HG02571 (cell line): ENCODE results near the gene NUPR1.
"Not testable (repeated sequence)": the region's sequence is repeated elsewhere in the genome, so short reads cannot be mapped to it uniquely, and the experiment has no call there.

Experiments
- ATAC-seq: cut with Tn5 transposase; IDR thresholded peaks from one replicate; pipeline ENCODE4 v1.9.1; 2021; ENCODE audit warnings: mild to moderate bottlenecking, moderate library complexity; ENCODE audit not compliant: unreplicated experiment

The NUPR1 gene

DNA sequence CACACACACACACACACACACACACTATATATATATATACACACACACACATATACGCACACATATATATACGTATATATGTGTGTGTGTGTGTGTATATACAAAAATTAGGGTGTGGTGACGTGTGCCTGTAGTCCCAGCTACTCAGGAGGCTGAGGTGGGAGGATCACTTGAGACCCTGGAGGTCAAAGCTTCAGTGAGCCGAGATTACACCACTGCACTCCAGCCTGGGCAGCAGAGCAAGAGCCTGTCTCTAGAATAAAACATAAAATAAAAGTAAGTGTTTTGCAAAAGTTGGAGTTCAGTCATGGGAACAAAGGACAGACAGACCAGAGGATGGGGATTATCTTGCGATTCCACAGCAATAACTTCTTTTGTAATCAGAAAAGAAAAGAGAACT, 10.8 kb downstream of the NUPR1 start:
- ATAC-seq, result no peak

DNA sequence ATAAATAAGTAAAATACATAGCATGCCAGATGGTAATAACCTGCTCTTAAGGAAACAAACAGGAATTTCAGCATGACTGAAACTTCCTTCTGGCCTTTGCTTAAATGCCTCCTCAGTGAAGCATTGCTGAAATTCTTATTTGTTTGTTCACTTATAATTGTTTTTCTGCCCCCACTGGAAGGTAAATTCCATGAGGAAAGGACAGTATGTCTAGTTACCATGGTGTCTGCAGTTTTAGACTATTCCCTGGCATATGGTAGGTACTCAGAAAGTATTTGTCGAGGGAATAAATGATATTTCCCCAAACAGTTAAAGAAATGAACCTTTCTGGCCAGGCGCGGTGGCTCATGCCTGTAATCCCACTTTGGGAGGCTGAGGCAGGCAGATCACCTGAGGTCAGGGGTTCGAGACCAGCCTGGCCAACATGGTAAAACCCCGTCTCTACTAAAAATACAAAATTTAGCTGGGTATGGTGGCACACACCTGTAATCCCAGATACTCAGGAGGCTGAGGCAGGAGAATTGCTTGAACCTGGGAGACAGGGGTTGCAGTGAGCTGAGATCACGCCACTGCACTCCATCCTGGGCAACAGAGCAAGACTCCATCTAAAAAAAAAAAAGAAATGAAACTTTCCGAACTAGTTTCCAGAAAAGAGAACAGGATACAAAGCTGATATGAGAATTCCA, 11.5 kb downstream of the NUPR1 start:
- not testable (repeated sequence) for ATAC-seq

DNA sequence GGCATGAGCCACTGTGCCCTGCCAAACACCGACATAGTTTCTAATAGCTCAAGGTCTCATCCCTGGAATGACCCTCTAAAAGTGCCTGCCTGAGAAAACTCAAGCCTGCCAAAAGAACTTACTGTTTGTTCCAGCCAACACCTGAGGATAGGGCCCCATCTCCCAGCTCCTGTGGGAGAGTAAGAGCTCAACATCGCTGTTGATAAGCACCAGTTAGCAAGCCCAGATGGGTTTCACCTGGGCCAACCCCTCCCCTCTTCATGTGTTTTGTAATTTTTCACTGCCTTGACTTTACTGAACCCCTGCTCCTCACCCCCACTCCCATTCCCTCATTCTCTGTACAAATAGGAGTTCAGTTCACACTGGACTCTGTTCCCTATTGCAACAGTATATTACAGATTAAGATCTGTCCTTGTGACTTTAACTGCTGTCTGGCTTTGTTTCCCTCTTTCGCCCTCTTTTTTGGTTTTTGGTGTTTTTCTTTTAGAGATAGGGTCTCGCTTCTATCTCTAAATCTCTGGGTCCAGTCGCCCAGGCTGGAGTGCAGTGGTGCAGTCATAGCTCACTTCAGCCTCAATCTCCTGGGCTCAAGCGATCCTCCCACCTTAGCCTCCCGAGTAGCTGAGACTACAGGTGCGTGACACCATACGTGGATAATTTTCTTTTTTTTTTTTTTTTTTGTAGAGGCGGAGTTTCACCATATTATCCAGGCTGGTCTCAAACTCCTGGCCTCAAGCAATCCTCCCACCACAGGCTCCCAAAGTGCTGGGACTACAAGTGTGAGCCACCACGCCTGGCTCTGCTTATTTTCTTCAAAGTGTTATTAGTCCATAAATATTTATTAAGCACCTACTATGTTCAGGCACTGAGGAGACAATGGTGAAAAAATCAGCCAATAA, 12.3 kb downstream of the NUPR1 start:
- no peak for ATAC-seq

DNA sequence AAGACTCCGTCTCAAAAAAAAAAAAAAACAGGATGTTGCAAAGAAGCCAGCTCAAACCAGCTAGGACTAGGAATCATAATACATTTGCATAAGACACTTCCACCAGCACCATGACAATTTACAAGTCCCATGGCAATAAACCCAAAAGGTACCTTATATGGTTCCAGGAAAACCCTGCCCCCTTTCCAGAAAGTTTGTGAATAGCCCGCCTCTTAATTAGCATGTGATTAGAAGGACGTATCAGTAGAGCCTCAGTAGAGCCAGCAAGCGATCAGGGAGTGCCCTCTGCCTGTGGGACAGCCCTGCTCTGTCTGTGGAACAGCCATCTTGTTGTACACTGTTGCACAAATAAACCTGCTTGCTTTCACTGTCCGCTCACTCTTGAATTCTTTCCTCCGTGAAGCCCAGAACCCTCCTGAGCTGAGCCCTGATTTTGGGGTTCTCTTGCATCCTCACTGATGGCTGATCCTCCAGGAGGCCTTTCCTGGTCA, 14.0 kb downstream of the NUPR1 start:
- ATAC-seq, result no peak

DNA sequence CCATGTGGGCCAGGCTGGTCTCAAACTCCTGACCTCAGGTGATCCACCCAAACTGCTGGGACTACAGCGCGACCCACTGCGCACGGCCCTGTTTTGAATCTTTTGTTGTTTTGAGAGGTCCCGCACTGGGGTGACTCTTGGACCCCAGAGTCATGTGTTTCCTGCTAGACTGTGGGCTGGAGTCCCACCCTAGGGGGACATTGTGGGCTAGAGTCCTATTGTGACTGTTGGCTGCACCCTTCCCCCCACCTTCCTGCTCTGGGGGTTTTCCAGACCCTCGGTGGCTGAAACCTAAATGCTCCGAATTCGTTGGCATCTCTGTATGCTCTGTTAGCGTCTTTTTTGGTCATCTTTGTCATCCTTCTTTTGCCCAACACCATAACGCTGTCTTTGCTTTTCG, 16.0 kb downstream of the NUPR1 start:
- ATAC-seq, result no peak

DNA sequence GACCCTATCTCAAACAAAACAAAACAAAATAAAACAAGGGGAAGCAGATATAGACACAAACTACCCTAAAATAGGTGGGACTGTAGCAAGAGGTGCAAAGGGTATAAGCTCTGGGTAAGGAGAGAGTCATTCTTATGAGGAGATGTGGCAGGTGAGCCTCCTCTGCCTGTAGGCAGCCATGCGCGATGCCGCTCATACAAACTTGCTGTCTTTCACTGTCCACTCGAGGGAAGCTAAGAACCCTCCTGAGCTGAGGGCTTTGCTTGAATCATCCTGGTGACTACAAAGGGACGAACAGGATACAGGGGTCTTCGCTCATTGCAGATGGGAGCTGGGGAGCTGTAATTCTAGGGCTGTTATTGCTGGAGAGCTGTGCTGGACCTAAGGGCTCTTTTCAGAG, 17.3 kb downstream of the NUPR1 start:
- ATAC-seq, result no peak

DNA sequence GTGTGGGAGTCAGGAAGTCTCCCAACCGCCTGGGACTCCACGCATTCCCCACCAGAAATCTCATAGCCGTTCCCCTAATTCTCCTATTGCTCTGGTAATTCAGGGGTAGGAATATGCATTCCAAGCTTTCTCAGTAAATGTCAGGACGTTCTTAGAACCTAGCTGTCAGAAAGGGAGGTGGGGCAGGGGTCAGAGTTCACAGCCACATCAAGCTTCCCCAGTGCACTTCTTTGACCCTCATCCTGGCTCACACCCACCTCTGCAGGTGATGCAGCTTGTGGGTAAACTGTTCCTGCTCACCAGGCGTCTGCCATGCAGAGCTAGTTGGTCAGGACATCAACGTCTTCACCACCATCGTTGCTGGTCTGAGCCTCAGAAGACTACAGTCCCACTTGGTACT, 18.1 kb downstream of the NUPR1 start:
- no peak for ATAC-seq

DNA sequence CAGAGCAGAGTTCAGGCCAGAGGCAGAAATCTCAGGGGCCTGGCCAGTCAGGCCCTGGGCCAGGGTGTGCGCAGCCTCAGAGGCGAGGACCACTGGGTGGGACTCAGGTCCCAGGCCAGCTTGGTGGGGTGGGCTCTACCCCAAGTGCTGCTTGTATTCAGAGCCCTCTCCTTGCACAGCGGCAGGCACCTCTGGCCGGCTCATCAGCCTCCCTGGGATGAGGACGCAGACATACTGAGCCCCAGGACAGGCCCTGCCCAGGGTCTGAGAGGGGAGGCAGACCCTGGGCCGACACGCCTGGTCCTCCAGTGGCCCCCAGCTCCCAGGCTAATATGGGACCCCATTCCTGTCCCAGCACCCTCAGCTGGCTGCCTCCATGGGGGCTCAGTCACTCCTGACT, 24.5 kb downstream of the NUPR1 start:
- ATAC-seq, result no peak

DNA sequence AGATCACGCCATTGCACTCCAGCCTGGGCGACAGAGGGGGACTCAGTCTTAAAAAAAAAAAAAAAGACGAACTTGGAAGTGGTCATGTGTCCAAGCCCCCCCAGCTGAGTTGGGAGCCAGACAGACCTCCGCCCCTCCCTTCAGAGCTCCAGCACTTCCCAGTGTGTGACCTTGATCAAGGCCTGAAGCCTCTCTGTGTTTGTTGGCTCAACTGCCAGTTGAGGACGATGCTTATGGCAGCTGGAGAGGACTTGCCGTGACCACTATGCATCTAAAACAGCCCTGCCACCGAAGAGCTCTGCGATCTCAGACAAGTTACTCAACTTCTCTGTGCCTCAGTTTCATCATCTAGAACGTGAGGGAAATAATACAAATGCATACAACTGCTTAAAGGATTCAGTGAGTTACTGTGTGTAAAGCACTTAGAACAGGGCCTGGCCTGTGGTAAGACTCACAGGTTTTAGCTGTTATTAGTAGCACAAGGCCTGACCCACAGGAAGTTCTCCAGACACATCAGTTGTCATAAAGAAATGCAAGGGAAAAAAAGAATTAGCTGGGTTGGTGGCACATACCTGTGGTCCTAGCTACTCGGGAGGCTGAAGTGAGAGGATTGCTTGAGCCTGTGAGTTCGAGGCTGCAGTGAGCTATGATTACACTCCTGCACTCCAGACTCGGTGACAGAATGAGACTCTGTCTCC, 25.1 kb downstream of the NUPR1 start:
- no peak for ATAC-seq

DNA sequence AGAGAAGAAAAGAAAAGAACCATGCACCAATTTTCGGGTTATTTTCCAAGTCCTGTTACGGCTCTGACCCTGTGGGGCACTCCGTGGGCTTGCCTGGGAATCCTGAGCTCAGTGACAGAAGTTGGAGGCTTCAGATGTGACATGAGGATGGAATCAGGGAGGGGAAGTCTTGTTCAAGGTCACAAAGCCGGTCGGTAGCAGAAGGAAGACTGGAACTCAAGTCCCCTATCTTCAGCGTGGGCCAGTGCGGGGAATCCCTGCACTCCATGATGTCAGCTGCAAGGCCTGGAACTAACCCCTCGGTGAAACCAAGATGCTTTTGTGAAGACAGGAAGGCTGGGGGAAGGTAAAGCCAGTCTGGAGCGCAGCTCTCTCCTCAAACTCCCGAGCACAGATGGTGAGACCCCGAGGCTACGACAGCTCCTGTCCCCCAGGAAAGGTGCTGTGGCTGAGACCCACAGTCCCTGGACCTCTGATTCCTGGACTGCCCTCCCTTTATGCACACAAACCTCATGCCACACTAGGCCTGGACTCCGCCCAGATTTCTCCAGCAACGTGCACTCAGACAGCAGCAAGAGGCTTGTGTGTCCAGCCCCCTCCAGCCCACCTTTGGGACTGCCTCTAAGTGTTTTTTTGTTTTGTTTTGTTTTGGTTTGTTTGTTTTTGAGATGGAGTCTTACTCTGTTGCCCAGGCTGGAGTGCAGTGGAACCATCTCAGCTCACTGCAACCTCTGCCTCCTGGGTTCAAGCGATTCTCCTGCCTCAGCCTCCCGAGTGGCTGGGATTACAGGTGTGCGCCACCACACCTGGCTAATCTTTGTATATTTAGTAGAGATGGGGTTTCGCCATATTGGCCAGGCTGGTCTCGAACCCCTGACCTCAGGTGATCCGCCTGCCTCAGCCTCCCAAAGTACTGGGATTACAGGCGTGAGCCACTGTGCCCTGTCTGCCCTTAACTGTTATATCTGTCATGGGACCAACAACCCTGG, 26.7 kb downstream of the NUPR1 start:
- no peak for ATAC-seq

DNA sequence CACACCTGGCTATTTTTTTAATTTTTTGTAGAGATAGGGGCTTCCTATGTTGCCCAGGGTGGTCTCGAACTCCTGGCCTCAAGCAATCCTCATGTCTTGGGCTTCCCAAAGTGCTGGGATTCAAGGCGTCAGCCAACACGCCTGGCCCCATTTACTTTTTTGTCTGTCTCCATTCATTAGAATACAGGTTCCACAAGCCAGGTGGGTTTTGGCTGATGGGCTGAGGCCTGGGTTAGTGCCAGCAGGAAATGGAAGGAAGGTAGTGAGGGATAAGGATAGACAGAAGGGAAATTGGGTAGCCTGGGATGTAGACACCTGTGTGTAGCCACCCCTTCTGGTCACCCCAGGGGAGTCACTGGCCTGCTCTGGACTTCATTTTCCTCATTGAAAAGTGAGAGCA, 27.7 kb downstream of the NUPR1 start:
- ATAC-seq, result no peak

DNA sequence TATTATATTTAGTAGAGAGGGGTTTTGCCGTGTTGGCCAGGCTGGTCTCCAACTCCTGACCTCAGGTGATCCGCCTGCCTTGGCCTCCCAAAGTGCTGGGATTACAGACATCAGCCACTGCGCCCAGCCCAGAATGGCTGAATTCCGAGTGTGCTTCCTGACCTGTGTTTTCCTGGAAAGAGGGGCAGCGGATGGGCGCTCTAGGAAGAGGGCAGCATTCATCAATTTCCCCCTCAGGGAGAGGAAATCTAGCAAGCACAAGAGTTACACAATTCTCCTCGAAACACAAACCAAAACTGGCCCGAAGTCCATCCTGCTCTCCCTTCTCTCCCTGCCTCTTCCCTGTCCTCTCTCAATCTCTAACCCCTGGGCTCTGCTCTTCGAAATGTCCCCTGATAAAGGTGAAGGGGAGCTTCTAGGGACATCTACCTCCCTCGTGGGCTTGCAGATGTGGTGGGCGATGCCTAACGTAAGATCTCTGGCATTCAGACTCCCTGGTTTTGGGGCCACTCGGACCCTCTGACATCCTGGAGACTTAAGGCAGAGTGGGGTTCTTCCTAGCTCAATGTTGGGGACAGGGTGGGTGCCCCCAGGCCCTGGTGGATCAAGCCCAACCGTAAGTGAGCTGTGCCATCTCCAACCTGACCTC, 33.2 kb downstream of the NUPR1 start:
- no peak for ATAC-seq

DNA sequence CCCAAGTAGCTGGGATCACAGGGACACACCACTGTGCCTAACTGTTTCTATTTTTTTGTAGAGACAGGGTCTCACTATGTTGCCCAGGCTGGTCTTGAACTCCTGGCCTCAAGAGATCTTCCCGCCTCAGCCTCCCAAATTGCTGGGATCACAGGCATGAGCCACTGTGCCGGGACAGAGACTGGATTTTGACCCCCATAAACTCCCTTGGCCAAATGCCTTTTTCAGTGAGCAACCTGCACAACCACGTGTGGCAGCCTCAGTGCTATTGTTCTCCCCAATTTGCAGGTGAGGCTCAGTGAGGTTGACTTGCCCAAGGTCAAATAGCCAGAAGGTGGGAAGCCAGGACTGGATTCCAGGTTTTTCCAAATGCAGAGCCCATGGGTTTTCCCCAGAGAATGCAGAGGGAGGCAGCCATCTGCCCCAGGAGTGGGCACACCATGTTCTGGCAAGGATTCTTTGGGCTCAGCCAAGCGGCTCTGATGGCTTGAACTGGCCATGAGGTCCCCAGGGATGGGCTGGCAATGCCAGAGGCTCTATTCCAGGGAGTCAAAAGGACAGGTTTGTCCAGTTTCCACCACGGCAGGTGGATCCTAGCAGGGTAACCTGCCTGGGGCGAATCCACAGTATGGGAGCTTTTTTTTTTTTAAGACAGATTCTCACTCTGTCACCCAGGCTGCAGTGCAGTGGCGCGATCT, 33.9 kb downstream of the NUPR1 start:
- no peak for ATAC-seq

DNA sequence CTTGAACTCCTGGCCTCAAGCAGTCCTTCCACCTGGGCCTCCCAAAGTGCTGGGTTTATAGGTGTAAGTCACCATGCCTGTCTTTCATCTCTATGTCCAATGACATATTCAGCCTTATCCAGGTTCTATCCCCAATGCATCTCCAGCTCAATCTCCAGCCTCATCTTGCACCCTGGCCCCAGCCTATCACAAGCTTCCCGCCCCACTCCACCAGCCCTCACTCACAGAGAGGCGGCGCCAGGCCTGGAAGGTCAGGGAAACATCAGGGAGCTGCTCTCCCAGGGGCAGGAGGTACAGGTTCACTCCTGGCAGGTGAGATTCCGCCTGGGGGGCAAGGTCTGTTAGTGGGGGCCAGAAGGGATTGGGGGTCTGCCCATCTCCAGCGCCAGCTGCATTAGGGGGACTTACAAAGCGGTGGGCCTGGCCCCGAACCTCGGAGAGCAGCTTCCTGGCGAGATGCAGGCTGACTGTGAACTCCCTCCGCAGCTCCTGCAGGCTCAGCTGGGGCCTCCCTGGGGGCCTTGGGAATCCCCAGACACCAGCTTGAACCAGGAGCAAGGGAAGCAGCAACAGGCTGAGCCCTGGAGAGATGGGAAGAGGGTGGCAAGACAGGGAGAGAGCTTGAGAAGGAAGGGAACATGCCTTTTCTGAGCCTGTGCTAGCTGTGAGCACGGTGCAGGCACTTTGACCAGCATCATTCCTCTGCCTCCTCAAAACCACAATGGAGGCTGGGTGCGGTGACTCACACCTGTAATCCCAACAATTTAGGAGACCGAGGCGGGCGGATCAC, 35.1 kb downstream of the NUPR1 start:
- no peak for ATAC-seq

DNA sequence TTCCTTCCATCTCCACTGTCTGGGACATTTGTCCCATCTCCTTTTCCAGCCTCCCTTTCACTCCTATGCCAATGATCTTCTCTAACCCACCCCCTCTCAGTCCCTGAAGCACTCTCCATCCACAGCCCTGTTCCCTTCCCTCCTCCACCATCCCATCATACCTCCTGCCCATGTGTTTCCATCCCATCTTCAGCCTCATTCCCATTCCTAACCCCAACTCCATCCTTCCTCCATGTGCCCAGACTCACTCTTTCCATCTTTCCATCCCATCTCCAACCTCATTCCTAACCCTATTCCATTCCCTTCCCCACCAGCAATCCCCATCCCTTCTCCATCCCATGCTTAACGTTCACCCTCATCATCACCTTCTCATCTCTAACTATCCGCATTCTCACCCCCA, 36.5 kb downstream of the NUPR1 start:
- no peak for ATAC-seq

DNA sequence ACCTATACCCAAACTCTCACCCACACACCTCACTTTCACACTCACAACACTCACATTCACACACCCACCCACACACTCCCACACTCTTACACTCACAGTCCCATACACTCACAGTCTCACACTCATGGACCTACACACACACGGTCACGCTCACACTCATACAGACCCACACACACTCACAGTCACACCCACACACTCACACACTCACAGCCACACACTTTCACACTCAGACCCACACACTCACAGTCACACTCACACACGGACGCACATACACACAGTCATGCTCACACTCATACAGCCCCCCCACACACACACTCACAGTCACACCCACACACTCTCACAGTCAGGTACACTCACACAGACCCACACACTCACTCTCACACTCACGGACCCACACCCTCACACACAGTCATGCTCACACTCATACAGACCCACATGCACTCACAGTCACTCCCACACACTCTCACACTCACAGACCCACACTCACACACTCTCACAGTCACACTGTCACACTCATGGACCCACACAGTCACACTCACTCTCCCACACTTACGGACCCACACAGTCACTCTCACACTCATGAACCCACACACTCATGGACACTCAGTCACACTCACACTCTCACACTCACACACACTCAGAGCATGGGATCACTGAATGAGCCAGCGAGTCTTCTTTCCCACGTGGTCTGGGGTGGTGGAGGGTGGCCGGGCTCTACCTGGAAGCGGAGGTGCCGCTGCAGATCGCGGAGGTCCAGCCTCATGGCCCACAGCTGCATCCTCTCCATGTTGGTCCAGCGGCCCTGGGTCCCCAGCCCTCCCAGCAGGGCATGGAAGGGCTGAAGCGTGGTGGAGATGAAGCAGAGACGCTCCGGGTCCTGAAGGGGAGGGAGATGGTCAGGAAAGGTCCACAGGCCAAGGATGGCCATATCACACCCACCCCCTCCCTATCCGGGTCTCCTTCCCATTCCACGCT, 37.2 kb downstream of the NUPR1 start:
- no peak for ATAC-seq

DNA sequence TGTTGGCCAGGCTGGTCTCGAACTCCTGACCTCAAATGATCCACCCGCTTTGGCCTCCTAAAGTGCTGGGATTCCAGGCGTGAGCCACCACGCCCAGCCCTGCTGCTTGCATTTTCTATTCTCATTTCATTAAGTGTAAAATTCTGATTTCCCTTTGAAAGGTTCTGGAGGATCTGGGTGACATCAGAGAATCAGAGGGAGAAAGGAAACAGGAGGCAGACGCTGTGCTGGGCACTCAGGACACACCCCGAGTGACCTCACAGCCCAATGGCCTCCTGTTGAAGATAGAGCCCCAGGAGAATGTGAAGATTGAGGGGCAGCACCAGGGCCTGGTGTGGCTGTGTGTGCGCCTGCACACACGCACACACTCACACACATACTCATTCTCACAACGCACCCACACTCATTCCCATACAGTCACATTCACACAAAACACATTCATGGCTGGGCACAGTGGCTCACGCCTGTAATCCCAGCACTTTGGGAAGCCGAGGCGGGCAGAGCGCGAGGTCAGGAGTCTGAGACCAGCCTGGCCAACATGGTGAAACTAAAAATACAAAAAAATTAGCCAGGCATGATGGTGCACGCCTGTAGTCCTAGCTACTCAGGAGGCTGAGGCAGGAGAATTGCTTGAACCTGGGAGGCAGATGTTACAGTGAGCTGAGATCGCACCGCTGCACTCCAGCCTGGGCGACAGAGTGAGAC, 38.1 kb downstream of the NUPR1 start:
- not testable (repeated sequence) for ATAC-seq
